Lower leg skin (tissue), 4 donors: Measurements from ENCODE around the gene AFAP1L2. TPM values are rescaled to one million over a fixed set of nuclear protein-coding genes. Genes with fewer than 3 reads are reported as not detected.

ENCODE experiments used
- DNase-seq, 2 donors: peaks; one replicate each; pipeline ENCODE4 v3.0.0-alpha.2; 2019; ENCODE audit warnings: low spot score in 2 of 2
- H3K4me3 ChIP-seq: fragments of 200-600 bp; sonication (generic); 2 replicates; pipeline ENCODE4 v1.5.1; 2017; ENCODE audit warnings: mild to moderate bottlenecking, low read depth; ENCODE audit not compliant: poor library complexity, severe bottlenecking
- POLR2A ChIP-seq, 2 donors: fragments of 450-650 bp; IDR thresholded peaks; one replicate each; pipeline ENCODE4 v1.6.1; 2016 to 2017; ENCODE audit warnings: antibody characterized with exemption in 2 of 2, mild to moderate bottlenecking in 1 of 2, moderate library complexity in 1 of 2
- WGBS, 2 donors: methylation state at CpG; one replicate each; pipeline ENCODE4 v1.1.5; 2018; 5-methylcytosine and 5-hydroxymethylcytosine counted together
- intact Hi-C: fragments of 100-400 bp; cut with DNase I; formaldehyde crosslinking; loops from one replicate; pipeline ENCODE4 v1.15.0; 2023; ENCODE audit warnings: low total_unique reads
- total RNA-seq, 4 donors: library from RNA; depleted of rRNA; stranded (reverse); fragments of >200 nt; gene quantifications; one replicate each; pipeline ENCODE4 v1.1.0, GENCODE V29; 2016
- TF ChIP-seq, protein P1 (sequence below), 3 donors: fragments of 450-650 bp; IDR thresholded peaks; one replicate each; pipeline ENCODE4 v1.5.1; 2016; ENCODE audit warnings: antibody characterized with exemption in 3 of 3, mild to moderate bottlenecking in 3 of 3, moderate library complexity in 2 of 3

Gene AFAP1L2
- total RNA-seq, 4 donors from 2014 or later: 10.9 to 19.4 (median 14.3) TPM

DNA sequence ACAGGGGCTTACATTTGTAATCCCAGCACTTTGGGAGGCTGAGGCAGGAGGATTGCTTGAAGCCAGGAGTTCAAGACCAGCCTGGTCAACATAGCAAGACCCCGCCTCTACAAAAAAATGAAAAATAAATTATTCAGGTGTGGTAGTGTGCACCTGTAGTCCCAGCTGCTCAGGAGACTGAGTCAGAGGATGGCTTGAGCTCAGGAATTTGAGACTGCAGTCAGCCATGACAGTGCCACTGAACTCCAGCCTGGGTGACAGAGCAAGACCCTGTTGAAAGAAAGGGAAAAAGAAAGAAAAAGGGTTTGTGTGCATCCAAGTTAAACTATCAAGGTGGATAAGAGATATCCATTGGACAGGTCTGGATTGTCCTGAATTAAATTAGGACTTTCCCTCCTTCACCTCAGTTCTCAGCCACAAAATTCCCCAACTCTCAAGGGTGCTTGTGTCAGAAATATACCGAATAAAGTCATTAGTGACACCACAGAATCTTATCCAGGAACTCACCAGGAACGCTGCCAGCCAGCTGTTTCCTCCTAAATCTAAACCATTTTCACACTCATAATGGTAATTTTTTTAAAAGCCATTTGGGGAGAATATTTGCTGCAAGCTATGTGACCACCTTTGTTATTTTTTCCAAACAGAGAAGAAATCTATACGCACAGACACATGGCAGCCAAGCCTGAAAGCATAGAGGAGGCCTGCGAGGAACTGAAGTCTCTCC lies 12.0 kb downstream of the AFAP1L2 start:
- no peak overlapping the region for H3K4me3 ChIP-seq
- TF ChIP-seq POLR2A (IDR thresholded peaks at IDR 0.05): no peak
- TF ChIP-seq, protein P1, sequence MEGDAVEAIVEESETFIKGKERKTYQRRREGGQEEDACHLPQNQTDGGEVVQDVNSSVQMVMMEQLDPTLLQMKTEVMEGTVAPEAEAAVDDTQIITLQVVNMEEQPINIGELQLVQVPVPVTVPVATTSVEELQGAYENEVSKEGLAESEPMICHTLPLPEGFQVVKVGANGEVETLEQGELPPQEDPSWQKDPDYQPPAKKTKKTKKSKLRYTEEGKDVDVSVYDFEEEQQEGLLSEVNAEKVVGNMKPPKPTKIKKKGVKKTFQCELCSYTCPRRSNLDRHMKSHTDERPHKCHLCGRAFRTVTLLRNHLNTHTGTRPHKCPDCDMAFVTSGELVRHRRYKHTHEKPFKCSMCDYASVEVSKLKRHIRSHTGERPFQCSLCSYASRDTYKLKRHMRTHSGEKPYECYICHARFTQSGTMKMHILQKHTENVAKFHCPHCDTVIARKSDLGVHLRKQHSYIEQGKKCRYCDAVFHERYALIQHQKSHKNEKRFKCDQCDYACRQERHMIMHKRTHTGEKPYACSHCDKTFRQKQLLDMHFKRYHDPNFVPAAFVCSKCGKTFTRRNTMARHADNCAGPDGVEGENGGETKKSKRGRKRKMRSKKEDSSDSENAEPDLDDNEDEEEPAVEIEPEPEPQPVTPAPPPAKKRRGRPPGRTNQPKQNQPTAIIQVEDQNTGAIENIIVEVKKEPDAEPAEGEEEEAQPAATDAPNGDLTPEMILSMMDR (IDR thresholded peaks at IDR 0.05): no peak
- intact Hi-C loops: no loop called here
- no peak for DNase-seq
- 65 to 66% methylated on average over 5 of the region's 5 CpGs for WGBS, 2 donors

DNA sequence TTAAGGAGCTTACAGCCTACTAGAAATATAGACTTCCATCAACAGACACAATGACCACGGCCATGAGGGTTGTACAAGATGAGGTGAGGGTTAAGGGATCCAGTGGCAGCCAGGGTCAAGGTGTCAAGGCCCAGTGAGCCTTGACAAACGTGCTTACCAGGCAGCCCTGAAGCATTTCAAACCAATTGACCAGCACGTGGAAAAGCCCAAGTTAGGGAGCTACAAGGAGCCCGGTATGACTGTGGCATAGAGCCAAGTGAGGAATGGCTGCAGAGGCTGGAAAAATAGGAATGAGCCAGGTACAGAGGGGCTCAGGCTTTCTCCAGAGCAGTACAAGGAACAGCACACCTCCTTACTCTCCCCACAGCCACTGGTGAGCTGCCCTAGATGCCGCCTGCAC lies 12.7 kb downstream of the AFAP1L2 start:
- 92% methylated on average over 5 of the region's 5 CpGs for WGBS, 2 donors
- TF ChIP-seq POLR2A (IDR thresholded peaks at IDR 0.05): no peak
- TF ChIP-seq, protein P1 (IDR thresholded peaks at IDR 0.05): no peak

DNA sequence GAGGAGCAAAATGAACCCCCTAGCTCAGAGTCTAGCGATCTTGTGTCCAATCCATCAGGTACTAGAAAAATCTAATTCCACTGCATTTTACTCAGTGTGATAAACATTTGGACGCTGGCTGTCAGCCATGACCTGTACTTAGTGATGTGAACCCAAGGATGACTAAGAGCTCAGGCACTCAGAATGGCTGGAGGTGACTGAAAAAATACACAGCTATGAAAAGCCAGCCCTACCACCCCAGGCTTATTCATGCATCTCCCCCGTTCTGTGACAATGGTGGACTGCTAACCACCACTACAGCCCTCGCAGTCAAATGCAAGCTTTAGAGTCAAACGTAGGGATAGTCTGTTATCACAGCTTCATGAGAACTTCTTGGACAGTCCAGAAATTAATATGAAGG lies 14.9 kb downstream of the AFAP1L2 start:
- DNase-seq: no peak
- no peak for TF ChIP-seq POLR2A (IDR thresholded peaks at IDR 0.05)
- no peak overlapping the region for H3K4me3 ChIP-seq
- WGBS, 2 donors: 80 to 94% methylated on average over 5 of the region's 5 CpGs
- intact Hi-C loops: no loop called here

More for the DNA sequence above, 12.7 kb downstream of the AFAP1L2 start:
- H3K4me3 ChIP-seq: no peak overlapping the region
- no peak for DNase-seq
- intact Hi-C loops: no loop called here

DNA sequence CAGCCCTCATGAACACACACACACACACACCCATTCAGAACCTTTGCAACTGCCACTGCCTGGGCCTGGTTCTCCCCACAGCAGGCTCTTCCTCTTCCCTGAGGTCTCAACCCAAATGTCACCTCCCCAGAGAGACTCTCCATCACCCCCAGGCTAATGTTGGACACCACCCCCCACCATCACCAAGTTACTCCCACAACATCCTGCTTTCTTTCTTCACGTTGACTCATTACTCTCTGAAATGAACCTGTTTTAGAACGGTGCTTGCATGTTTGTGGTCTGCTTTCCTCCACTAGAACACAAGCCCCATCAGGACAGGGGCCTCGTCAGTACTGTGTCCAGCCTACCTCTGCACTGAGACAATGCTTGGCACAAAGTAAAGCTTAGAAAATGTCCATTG lies 16.0 kb downstream of the AFAP1L2 start:
- 51 to 68% methylated on average over 3 of the region's 3 CpGs for WGBS, 2 donors
- no peak overlapping the region for H3K4me3 ChIP-seq
- intact Hi-C loops: no loop called here
- no peak for DNase-seq
- TF ChIP-seq, protein P1 (IDR thresholded peaks at IDR 0.05): no peak
- no peak for TF ChIP-seq POLR2A (IDR thresholded peaks at IDR 0.05)

DNA sequence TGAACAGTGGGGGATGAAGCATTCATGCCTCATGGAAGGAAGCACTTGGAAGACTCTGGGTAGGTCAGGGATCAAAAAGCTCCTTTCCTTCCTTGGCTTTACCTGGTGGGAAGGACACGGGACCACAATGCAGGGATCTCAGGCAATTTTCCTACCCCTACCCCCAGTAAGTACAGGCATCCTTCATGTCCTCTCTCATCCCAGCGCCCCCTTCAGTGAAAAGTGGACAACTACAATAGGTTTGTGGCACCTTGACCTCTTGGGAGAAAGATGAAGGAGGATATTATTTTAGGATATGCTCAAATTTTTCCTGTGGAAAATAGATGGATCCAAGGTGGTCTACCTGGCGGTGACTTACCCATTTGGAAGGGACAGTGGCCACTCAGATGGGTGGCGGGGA lies 16.5 kb downstream of the AFAP1L2 start:
- 84 to 89% methylated on average over 4 of the region's 4 CpGs for WGBS, 2 donors
- no peak for DNase-seq
- intact Hi-C loops: no loop called here
- H3K4me3 ChIP-seq: no peak overlapping the region
- TF ChIP-seq POLR2A (IDR thresholded peaks at IDR 0.05): no peak
- TF ChIP-seq, protein P1 (IDR thresholded peaks at IDR 0.05): no peak

DNA sequence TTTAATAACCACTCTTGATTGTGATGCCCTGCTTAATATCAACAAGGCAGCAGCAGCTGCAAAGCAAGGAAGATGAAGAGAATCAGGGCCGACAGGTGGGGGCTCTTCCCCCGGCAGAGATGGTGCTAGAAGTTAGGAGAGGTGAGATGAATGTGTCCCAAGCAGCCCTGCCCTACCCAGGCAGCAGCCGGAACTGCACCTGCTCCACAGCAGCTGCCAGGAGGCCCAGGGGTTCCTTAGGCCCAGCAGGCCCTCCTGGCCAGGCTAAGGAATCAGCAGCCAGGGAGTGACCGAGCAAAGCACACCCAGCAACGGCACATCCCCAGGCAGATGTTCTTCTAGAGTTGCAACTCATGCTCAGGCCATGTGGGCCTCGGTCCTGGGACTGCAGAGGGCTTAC lies 17.9 kb downstream of the AFAP1L2 start:
- 74 to 77% methylated on average over 6 of the region's 6 CpGs for WGBS, 2 donors
- no peak overlapping the region for H3K4me3 ChIP-seq
- intact Hi-C loops: no loop called here
- TF ChIP-seq, protein P1 (IDR thresholded peaks at IDR 0.05): no peak
- TF ChIP-seq POLR2A (IDR thresholded peaks at IDR 0.05): no peak
- DNase-seq: no peak
